ENCODE measurements around the gene ADGRG1.
A peak's percentile ranks its signal among the peaks of the same experiment; 100 is the strongest.

The ADGRG1 gene

DNA sequence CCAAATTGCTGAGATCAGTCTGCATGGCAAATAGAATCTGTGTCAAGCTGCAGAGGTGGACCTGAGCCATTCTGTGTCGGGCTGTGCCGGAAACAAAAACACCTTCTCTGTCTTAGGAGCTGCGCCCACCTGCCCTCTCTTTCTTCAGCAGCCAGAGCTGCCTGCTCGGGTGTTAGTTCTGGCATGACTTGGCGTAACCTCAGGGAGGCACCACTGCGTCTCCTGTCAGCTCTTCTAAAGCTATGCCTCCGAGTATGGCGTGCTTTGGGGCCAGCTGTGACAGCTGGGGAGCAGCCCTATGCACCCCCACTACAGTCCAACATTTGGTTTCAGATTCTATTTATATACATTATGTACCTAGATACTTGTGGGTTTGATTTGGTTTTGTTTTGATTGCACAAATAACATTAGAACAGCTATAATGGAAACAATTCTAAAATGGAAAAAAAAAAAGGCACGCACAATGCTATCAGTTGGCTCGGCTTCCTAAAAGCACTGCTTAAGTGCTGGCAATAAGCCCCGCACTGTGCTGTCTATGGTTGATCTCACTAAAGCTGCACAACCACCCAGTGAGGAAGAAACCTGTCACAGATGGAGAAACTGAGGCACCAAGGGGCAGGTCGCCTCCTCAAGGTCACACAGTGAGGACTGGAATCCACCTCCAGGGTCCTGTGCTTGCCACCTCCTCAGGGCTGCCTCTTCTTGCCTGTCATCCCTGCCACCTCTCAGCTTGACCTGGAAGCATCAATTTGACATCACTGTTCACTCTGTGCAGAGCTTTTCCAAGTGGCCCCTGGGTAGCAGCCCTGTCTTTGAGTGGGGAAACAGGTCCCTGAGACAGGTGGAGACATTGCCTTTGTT is 18.7 kb upstream of the ADGRG1 start:
- Histone ChIP-seq H2AFZ (ENCODE audit: low read depth, low read length) (no peak overlapping the region), H3K4me1 (ENCODE audit: insufficient read depth, low read length) (peaks cover 3% of the 10 kb centered on the region; the same call in 1 of the 2 replicates), H3K4me2 (ENCODE audit: insufficient read depth, low read length) (no peak overlapping the region), H3K27me3 (ENCODE audit: insufficient read depth, low read length, poor library complexity) (no peaks in the 10 kb centered on the region), H4K20me1 (ENCODE audit: insufficient read depth, low read length) (no peaks in the 10 kb centered on the region), H3K27ac (ENCODE audit: low read length) (no peak overlapping the region), H3K9me3 (ENCODE audit: insufficient read depth, low read length, severe bottlenecking) (no peaks in the 10 kb centered on the region), H3K79me2 (ENCODE audit: insufficient read depth, low read length) (no peaks in the 10 kb centered on the region), H3K36me3 (ENCODE audit: insufficient read depth, low read length) (no peaks in the 10 kb centered on the region), H3K4me3 (ENCODE audit: low read depth in 1 of 2, low read length in 2 of 2) (no peak overlapping the region), H3K9ac (ENCODE audit: low read depth, low read length) (no peak overlapping the region)
- peak; percentile 61; the same call in 2 of the 3 replicates for ATAC-seq (ENCODE audit: insufficient read depth, low read depth)
- DNase-seq = peak; percentile 27
- no peak for TF ChIP-seq EZH2 (IDR thresholded peaks at IDR 0.05; ENCODE audit: borderline replicate concordance, low read depth, low read length, severe bottlenecking)
- TF ChIP-seq, protein P1, sequence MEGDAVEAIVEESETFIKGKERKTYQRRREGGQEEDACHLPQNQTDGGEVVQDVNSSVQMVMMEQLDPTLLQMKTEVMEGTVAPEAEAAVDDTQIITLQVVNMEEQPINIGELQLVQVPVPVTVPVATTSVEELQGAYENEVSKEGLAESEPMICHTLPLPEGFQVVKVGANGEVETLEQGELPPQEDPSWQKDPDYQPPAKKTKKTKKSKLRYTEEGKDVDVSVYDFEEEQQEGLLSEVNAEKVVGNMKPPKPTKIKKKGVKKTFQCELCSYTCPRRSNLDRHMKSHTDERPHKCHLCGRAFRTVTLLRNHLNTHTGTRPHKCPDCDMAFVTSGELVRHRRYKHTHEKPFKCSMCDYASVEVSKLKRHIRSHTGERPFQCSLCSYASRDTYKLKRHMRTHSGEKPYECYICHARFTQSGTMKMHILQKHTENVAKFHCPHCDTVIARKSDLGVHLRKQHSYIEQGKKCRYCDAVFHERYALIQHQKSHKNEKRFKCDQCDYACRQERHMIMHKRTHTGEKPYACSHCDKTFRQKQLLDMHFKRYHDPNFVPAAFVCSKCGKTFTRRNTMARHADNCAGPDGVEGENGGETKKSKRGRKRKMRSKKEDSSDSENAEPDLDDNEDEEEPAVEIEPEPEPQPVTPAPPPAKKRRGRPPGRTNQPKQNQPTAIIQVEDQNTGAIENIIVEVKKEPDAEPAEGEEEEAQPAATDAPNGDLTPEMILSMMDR (IDR thresholded peaks at IDR 0.05; ENCODE audit: borderline replicate concordance, extremely low read depth, low read length, poor library complexity, severe bottlenecking) = peak; percentile 31

- Histone ChIP-seq H3K27me3 (ENCODE audit: insufficient read depth, low read length, poor library complexity) (no peaks in the 10 kb centered on the region), H4K20me1 (ENCODE audit: insufficient read depth, low read length) (no peaks in the 10 kb centered on the region), H3K4me3 (ENCODE audit: low read depth in 1 of 2, low read length in 2 of 2) (no peak overlapping the region), H3K9me3 (ENCODE audit: insufficient read depth, low read length, severe bottlenecking) (no peaks in the 10 kb centered on the region), H3K36me3 (ENCODE audit: insufficient read depth, low read length) (no peaks in the 10 kb centered on the region), H3K4me2 (ENCODE audit: insufficient read depth, low read length) (no peak overlapping the region), H3K9ac (ENCODE audit: low read depth, low read length) (no peak overlapping the region), H2AFZ (ENCODE audit: low read depth, low read length) (no peak overlapping the region), H3K79me2 (ENCODE audit: insufficient read depth, low read length) (no peaks in the 10 kb centered on the region), H3K27ac (ENCODE audit: low read length) (no peak overlapping the region), H3K4me1 (ENCODE audit: insufficient read depth, low read length) (peaks cover 3% of the 10 kb centered on the region; the same call in 1 of the 2 replicates)
- ATAC-seq (ENCODE audit: insufficient read depth, low read depth) = no peak
- no peak for DNase-seq
- TF ChIP-seq EZH2 (IDR thresholded peaks at IDR 0.05; ENCODE audit: borderline replicate concordance, low read depth, low read length, severe bottlenecking) = no peak
- TF ChIP-seq, protein P1 (IDR thresholded peaks at IDR 0.05; ENCODE audit: borderline replicate concordance, extremely low read depth, low read length, poor library complexity, severe bottlenecking) = no peak
These were observed 17.8 kb upstream of the ADGRG1 start for GRCh38 chr16:57610611-57611010.

GRCh38 chr16:57611181-57611580 is 17.2 kb upstream of the ADGRG1 start:
- ATAC-seq (ENCODE audit: insufficient read depth, low read depth) (no peak), DNase-seq (no peak)
- Histone ChIP-seq H3K9me3 (ENCODE audit: insufficient read depth, low read length, severe bottlenecking) (no peaks in the 10 kb centered on the region), H4K20me1 (ENCODE audit: insufficient read depth, low read length) (no peaks in the 10 kb centered on the region), H3K27me3 (ENCODE audit: insufficient read depth, low read length, poor library complexity) (no peaks in the 10 kb centered on the region), H3K4me2 (ENCODE audit: insufficient read depth, low read length) (no peak overlapping the region), H3K4me1 (ENCODE audit: insufficient read depth, low read length) (peaks cover 3% of the 10 kb centered on the region; the same call in 1 of the 2 replicates), H3K36me3 (ENCODE audit: insufficient read depth, low read length) (no peaks in the 10 kb centered on the region), H3K4me3 (ENCODE audit: low read depth in 1 of 2, low read length in 2 of 2) (no peak overlapping the region), H3K79me2 (ENCODE audit: insufficient read depth, low read length) (no peaks in the 10 kb centered on the region), H3K27ac (ENCODE audit: low read length) (no peak overlapping the region), H3K9ac (ENCODE audit: low read depth, low read length) (no peak overlapping the region), H2AFZ (ENCODE audit: low read depth, low read length) (no peak overlapping the region)
- TF ChIP-seq, protein P1 (IDR thresholded peaks at IDR 0.05; ENCODE audit: borderline replicate concordance, extremely low read depth, low read length, poor library complexity, severe bottlenecking) = no peak
- TF ChIP-seq EZH2 (IDR thresholded peaks at IDR 0.05; ENCODE audit: borderline replicate concordance, low read depth, low read length, severe bottlenecking) = no peak

All from DND-41 (cell line).